GM12892 (cell line): ENCODE measurements around the gene PKIB.

ENCODE experiments used
- DNase-seq: peaks from one replicate; pipeline ENCODE4 v3.0.0; 2011; ENCODE audit not compliant: insufficient read length
- FAIRE-seq: peaks from 2 replicates; lab custom pipeline; 2011; peaks lifted over from hg19 to GRCh38; lab: Jason Lieb, UNC
- POLR2A ChIP-seq: IDR thresholded peaks from 2 replicates; pipeline ENCODE4 v1.6.1; 2011; ENCODE audit warnings: low read depth, low read length, control low read depth
- POLR2AphosphoS5 ChIP-seq: IDR thresholded peaks from 2 replicates; pipeline ENCODE4 v1.6.1; 2011; ENCODE audit warnings: low read depth, low read length, control low read depth
- TAF1 ChIP-seq: IDR thresholded peaks from 2 replicates; pipeline ENCODE4 v1.6.1; 2011; ENCODE audit warnings: low read depth, mild to moderate bottlenecking, control low read depth, low read length, borderline replicate concordance

Gene PKIB

GRCh38 chr6:122715725-122716124, 105.5 kb downstream of the PKIB start:
- FAIRE-seq (no peak), DNase-seq (no peak)
- TF ChIP-seq POLR2A (no peak), TAF1 (no peak), POLR2AphosphoS5 (no peak)

- FAIRE-seq: no peak
- TF ChIP-seq POLR2A (no peak), POLR2AphosphoS5 (no peak), TAF1 (no peak)
- DNase-seq: no peak
These were observed 107.1 kb downstream of the PKIB start for GRCh38 chr6:122717350-122717749.

GRCh38 chr6:122718616-122719015, 108.4 kb downstream of the PKIB start:
- no peak for TF ChIP-seq POLR2A
- no peak for TF ChIP-seq TAF1
- TF ChIP-seq POLR2AphosphoS5: no peak
- no peak for DNase-seq
- no peak for FAIRE-seq

- FAIRE-seq (no peak), DNase-seq (no peak)
- TF ChIP-seq POLR2AphosphoS5: no peak
These were observed 109.0 kb downstream of the PKIB start for GRCh38 chr6:122719176-122719575.

- no peak for FAIRE-seq
- DNase-seq: no peak
- no peak for TF ChIP-seq POLR2A
- no peak for TF ChIP-seq POLR2AphosphoS5
- TF ChIP-seq TAF1: no peak
These were observed 112.5 kb downstream of the PKIB start for GRCh38 chr6:122722746-122723145.

GRCh38 chr6:122726649-122727048, 116.4 kb downstream of the PKIB start:
- no peak for DNase-seq
- FAIRE-seq: peak; percentile 42
- TF ChIP-seq POLR2A (no peak), POLR2AphosphoS5 (no peak), TAF1 (no peak)

GRCh38 chr6:122727244-122727643, 117.0 kb downstream of the PKIB start:
- no peak for FAIRE-seq
- no peak for DNase-seq
- TF ChIP-seq POLR2A: no peak
- no peak for TF ChIP-seq TAF1
- no peak for TF ChIP-seq POLR2AphosphoS5

- no peak for TF ChIP-seq POLR2AphosphoS5
- TF ChIP-seq TAF1: no peak
- no peak for TF ChIP-seq POLR2A
- FAIRE-seq: no peak
- DNase-seq: no peak
These were observed 120.1 kb downstream of the PKIB start for GRCh38 chr6:122730334-122730733.

GRCh38 chr6:122730775-122731386, 120.7 kb downstream of the PKIB start:
- DNase-seq (no peak), FAIRE-seq (no peak)
- TF ChIP-seq TAF1: no peak
- no peak for TF ChIP-seq POLR2AphosphoS5
- no peak for TF ChIP-seq POLR2A

GRCh38 chr6:122733259-122733658, 123.1 kb downstream of the PKIB start:
- FAIRE-seq: no peak
- DNase-seq: no peak
- TF ChIP-seq POLR2A (no peak), TAF1 (no peak), POLR2AphosphoS5 (no peak)

GRCh38 chr6:122734529-122735395, 124.6 kb downstream of the PKIB start:
- no peak for FAIRE-seq
- no peak for DNase-seq
- TF ChIP-seq POLR2AphosphoS5 (no peak), POLR2A (no peak), TAF1 (no peak)

GRCh38 chr6:122735582-122735981, 125.4 kb downstream of the PKIB start:
- no peak for FAIRE-seq
- no peak for TF ChIP-seq POLR2AphosphoS5
- no peak for TF ChIP-seq TAF1
- no peak for TF ChIP-seq POLR2A
- DNase-seq: no peak

- DNase-seq (no peak), FAIRE-seq (no peak)
- TF ChIP-seq POLR2AphosphoS5 (no peak), POLR2A (no peak), TAF1 (no peak)
These were observed 126.0 kb downstream of the PKIB start for GRCh38 chr6:122736163-122736562.
